H1 (cell line): ENCODE results near the gene ARF4. TPM values are rescaled to one million over a fixed set of nuclear protein-coding genes. Genes with fewer than 3 reads are reported as not detected.

Experiments used
- CTCF ChIA-PET: fragments of 300-600 bp; sonication (Branson Sonifier 250); formaldehyde crosslinking; loops from one replicate; lab custom pipeline; 2021; ENCODE audit not compliant: partially characterized antibody; lab: Charles Lee
- POLR2A ChIA-PET: fragments of 300-600 bp; sonication (Branson Sonifier 250); formaldehyde crosslinking; loops from one replicate; lab custom pipeline; 2021; ENCODE audit warnings: inconsistent platforms; ENCODE audit not compliant: partially characterized antibody; lab: Charles Lee
- DNase-seq, 2 experiments: peaks; one replicate each; pipeline versions ENCODE4 v3.0.0 to v3.0.0-alpha.2; 2010 to 2022; ENCODE audit warnings: low spot score in 2 of 2, low read depth in 1 of 2, mixed read lengths in 1 of 2
- FAIRE-seq: peaks from 2 replicates; lab custom pipeline; 2011; peaks lifted over from hg19 to GRCh38; lab: Jason Lieb, UNC
- H2AFZ ChIP-seq: 2 replicates; pipeline ENCODE4 v1.8.1; 2012; ENCODE audit warnings: low read length, inconsistent platforms
- H2AK5ac ChIP-seq: 2 replicates; pipeline ENCODE4 v1.6.1; 2013; ENCODE audit warnings: low read depth, low read length
- H2BK120ac ChIP-seq: replicated peaks from 2 replicates; pipeline ENCODE3; 2013; ENCODE audit warnings: low read depth, low read length, inconsistent platforms
- H2BK12ac ChIP-seq: 2 replicates; pipeline ENCODE4 v1.6.1; 2013; ENCODE audit warnings: low read depth, low read length
- H2BK15ac ChIP-seq: 2 replicates; pipeline ENCODE4 v1.6.1; 2013; ENCODE audit warnings: low read length
- H2BK20ac ChIP-seq: 2 replicates; pipeline ENCODE4 v1.6.1; 2013; ENCODE audit warnings: low read length
- H2BK5ac ChIP-seq: 2 replicates; pipeline ENCODE4 v1.6.1; 2013; ENCODE audit warnings: low read depth, low read length
- H3K14ac ChIP-seq: 2 replicates; pipeline ENCODE4 v1.6.1; 2013; ENCODE audit warnings: inconsistent platforms; ENCODE audit not compliant: insufficient read length
- H3K18ac ChIP-seq: 2 replicates; pipeline ENCODE4 v1.6.1; 2013; ENCODE audit warnings: low read length; ENCODE audit errors: extremely low read depth
- H3K23ac ChIP-seq: 2 replicates; pipeline ENCODE4 v1.6.1; 2013; ENCODE audit warnings: inconsistent platforms; ENCODE audit not compliant: insufficient read length
- H3K23me2 ChIP-seq: 2 replicates; pipeline ENCODE4 v1.6.1; 2013; ENCODE audit warnings: low read depth, low read length
- H3K27ac ChIP-seq: 2 replicates; pipeline ENCODE4 v1.6.1; 2011; ENCODE audit warnings: low read depth, low read length, inconsistent platforms
- H3K27me3 ChIP-seq, 4 experiments: replicated peaks in 1 of 4; 1 replicate in 1 of 4; 2 replicates in 3 of 4; pipeline versions ENCODE4 v1.6.1 to v1.8.1; 2011 to 2013; ENCODE audit warnings: low read length in 3 of 4, mild to moderate bottlenecking in 3 of 4, inconsistent platforms in 2 of 4, mixed read lengths in 2 of 4, moderate library complexity in 1 of 4; ENCODE audit not compliant: control insufficient read depth in 3 of 4, insufficient read depth in 3 of 4; ENCODE audit errors: extremely low read depth in 1 of 4
- H3K36me3 ChIP-seq, 4 experiments: 2 replicates each; pipeline versions ENCODE4 v1.6.1 to v1.8.1; 2011 to 2013; ENCODE audit warnings: mild to moderate bottlenecking in 4 of 4, low read length in 3 of 4, moderate library complexity in 2 of 4, control low read depth in 1 of 4, inconsistent platforms in 1 of 4; ENCODE audit not compliant: insufficient read depth in 4 of 4, control insufficient read depth in 2 of 4
- H3K4ac ChIP-seq: replicated peaks from 2 replicates; pipeline ENCODE3; 2013; ENCODE audit warnings: low read length, low read depth, mixed read lengths, inconsistent platforms; ENCODE audit not compliant: insufficient read length
- H3K4me1 ChIP-seq, 4 experiments: replicated peaks in 1 of 4; 1 replicate in 1 of 4; 2 replicates in 3 of 4; pipeline versions ENCODE4 v1.6.1 to v1.8.1; 2011 to 2013; ENCODE audit warnings: low read length in 3 of 4, inconsistent platforms in 2 of 4, mixed read lengths in 1 of 4; ENCODE audit not compliant: insufficient read depth in 4 of 4, control insufficient read depth in 3 of 4
- H3K4me2 ChIP-seq, 2 experiments: 2 replicates each; pipeline versions ENCODE4 v1.6.1 to v1.8.1; 2011 to 2013; ENCODE audit warnings: low read depth in 2 of 2, low read length in 2 of 2, control low read depth in 1 of 2, inconsistent platforms in 1 of 2, mild to moderate bottlenecking in 1 of 2; ENCODE audit not compliant: insufficient read depth in 1 of 2
- H3K4me3 ChIP-seq, 4 experiments: fragments of 200-600, 300-600 bp in 1 of 4; sonication (generic), shearing (Covaris generic), sonication (Bioruptor Twin) in 1 of 4; 2 replicates each; pipeline versions ENCODE4 v1.5.1 to v1.8.1; 2011 to 2016; ENCODE audit warnings: low read length in 4 of 4, low read depth in 3 of 4, control low read depth in 2 of 4, inconsistent platforms in 2 of 4, mild to moderate bottlenecking in 2 of 4, mixed read lengths in 1 of 4, moderate library complexity in 1 of 4; ENCODE audit not compliant: insufficient read depth in 2 of 4; ENCODE audit errors: extremely low read depth in 1 of 4
- H3K56ac ChIP-seq: replicated peaks from 2 replicates; pipeline ENCODE3; 2013; ENCODE audit warnings: low read depth, mild to moderate bottlenecking, mixed read lengths, low read length, inconsistent platforms; ENCODE audit not compliant: insufficient read length
- H3K79me1 ChIP-seq: 2 replicates; pipeline ENCODE4 v1.6.1; 2013; ENCODE audit warnings: low read depth, low read length, control low read depth
- H3K79me2 ChIP-seq, 2 experiments: 2 replicates each; pipeline versions ENCODE4 v1.6.1 to v1.8.1; 2012 to 2013; ENCODE audit warnings: low read length in 2 of 2, mild to moderate bottlenecking in 2 of 2, inconsistent platforms in 1 of 2; ENCODE audit not compliant: insufficient read depth in 2 of 2, control insufficient read depth in 1 of 2
- H3K9ac ChIP-seq, 4 experiments: replicated peaks in 1 of 4; 1 replicate in 1 of 4; 2 replicates in 3 of 4; pipeline versions ENCODE4 v1.6.1 to v1.8.1; 2011 to 2013; ENCODE audit warnings: low read depth in 3 of 4, low read length in 3 of 4, control low read depth in 2 of 4, mild to moderate bottlenecking in 2 of 4, moderate library complexity in 2 of 4, inconsistent platforms in 1 of 4; ENCODE audit errors: extremely low read depth in 1 of 4
- H3K9me3 ChIP-seq, 2 experiments: 2 replicates each; pipeline versions ENCODE4 v1.6.1 to v1.8.1; 2012 to 2013; ENCODE audit warnings: mild to moderate bottlenecking in 2 of 2, moderate library complexity in 2 of 2, control low read depth in 1 of 2, inconsistent platforms in 1 of 2, low read depth in 1 of 2, low read length in 1 of 2, mixed read lengths in 1 of 2; ENCODE audit not compliant: insufficient read depth in 2 of 2
- H4K20me1 ChIP-seq, 2 experiments: replicated peaks in 1 of 2; 2 replicates each; pipeline versions ENCODE3 to v1.8.1; 2011 to 2013; ENCODE audit warnings: inconsistent platforms in 2 of 2, low read length in 2 of 2, mild to moderate bottlenecking in 1 of 2; ENCODE audit not compliant: insufficient read depth in 2 of 2, control insufficient read depth in 1 of 2
- H4K5ac ChIP-seq: 2 replicates; pipeline ENCODE4 v1.6.1; 2013; ENCODE audit warnings: low read length, low read depth, mixed read lengths, inconsistent platforms; ENCODE audit not compliant: insufficient read length
- H4K8ac ChIP-seq: 2 replicates; pipeline ENCODE4 v1.8.0; 2013; ENCODE audit warnings: mild to moderate bottlenecking, moderate library complexity, low read length, inconsistent platforms; ENCODE audit not compliant: insufficient read depth; ENCODE audit errors: extremely low read depth
- H4K91ac ChIP-seq: replicated peaks from 2 replicates; pipeline ENCODE3; 2013; ENCODE audit warnings: low read length, mixed read lengths, inconsistent platforms; ENCODE audit not compliant: insufficient read length
- CBX5 ChIP-seq: fragments of 300-800, 300-1000 bp; sonication (generic); IDR thresholded peaks from 2 replicates; pipeline ENCODE4 v1.7.1; 2016; ENCODE audit warnings: antibody characterized with exemption, low read length, low read depth
- CBX8 ChIP-seq: fragments of 300-800, 300-1000 bp; sonication (generic); IDR thresholded peaks from 2 replicates; pipeline ENCODE4 v1.7.1; 2016; ENCODE audit warnings: low read depth, low read length, borderline replicate concordance
- KDM1A ChIP-seq: fragments of 200-600, 300-600 bp; sonication (generic); IDR thresholded peaks from 2 replicates; pipeline ENCODE4 v1.7.1; 2016; ENCODE audit warnings: mild to moderate bottlenecking, low read length, borderline replicate concordance
- KDM4A ChIP-seq: IDR thresholded peaks from one replicate; pipeline ENCODE4 v1.7.1; 2012; ENCODE audit warnings: low read depth, mild to moderate bottlenecking, moderate library complexity, low read length, inconsistent platforms; ENCODE audit not compliant: severe bottlenecking
- POU5F1 ChIP-seq: IDR thresholded peaks from 2 replicates; pipeline ENCODE4 v1.6.1; 2011; ENCODE audit warnings: low read depth, mild to moderate bottlenecking, low read length, moderate library complexity
- TAF7 ChIP-seq: optimal IDR thresholded peaks from 2 replicates; pipeline ENCODE3; 2011; ENCODE audit warnings: low read depth, mild to moderate bottlenecking, inconsistent platforms, low read length, moderate library complexity, borderline replicate concordance
- polyA plus RNA-seq, 7 experiments: library from polyadenylated mRNA; depleted of rRNA in 3 of 7; stranded (reverse) in 5 of 7; unstranded in 2 of 7; fragments of >200 nt in 5 of 7; fragments of 200-250 nt in 2 of 7; gene quantifications; 1 replicate in 5 of 7; 2 replicates in 1 of 7; 4 replicates in 1 of 7; pipeline versions ENCODE4 v1.2.1 to v1.2.3, GENCODE V29; 2011 to 2013; ENCODE audit warnings: missing spikeins in 2 of 7, mixed read lengths in 2 of 7
- total RNA-seq: library from RNA; stranded (reverse); fragmentation: NEBNext Ultra II Directional; extraction: Animal tissue kit (Norgen Biotek cat#: 25700); gene quantifications from 2 replicates; pipeline ENCODE4 v1.2.1, GENCODE V29; 2021

The ARF4 gene
- total and polyA plus RNA-seq, 2 of the 8 experiments (the other 6 are each of a cell fraction or from before 2014, with no cell fraction given) = 138 to 165 TPM

DNA sequence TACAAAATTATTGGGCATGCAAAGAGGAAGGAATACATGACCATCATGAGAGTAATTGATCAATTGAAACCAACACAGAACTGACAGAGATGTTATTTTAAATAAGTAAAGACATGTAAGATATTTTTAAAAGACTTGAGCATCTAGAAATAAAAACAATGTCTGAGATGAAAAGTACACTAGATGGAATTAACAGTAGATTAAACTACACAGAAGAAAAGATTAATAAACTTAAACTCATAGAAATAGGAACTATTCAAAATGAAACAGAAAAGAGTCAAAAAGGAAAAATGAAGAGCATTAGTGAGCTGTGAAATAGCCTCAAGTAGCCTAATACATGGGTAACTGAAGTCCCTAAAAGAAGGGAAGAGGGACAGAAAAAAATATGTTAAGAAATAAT lies 8.5 kb upstream of the ARF4 start:
- H3K23me2 ChIP-seq = no peaks in the 10 kb centered on the region
- H3K27ac ChIP-seq = no peak overlapping the region
- TF ChIP-seq TAF7 = no peak
- no peak for TF ChIP-seq KDM1A
- TF ChIP-seq POU5F1 = no peak
- TF ChIP-seq KDM4A = no peak
- no peak for TF ChIP-seq CBX5
- no peak for TF ChIP-seq CBX8
- DNase-seq (no peak), FAIRE-seq (no peak)
- H4K20me1 ChIP-seq = no peaks in the 10 kb centered on the region
- no peak overlapping the region for H2BK15ac ChIP-seq
- no peak overlapping the region for H3K9ac ChIP-seq
- no peaks in the 10 kb centered on the region for H3K36me3 ChIP-seq
- ChIA-PET CTCF (no interaction called here), POLR2A (no interaction called here)
- no peak overlapping the region for H2AK5ac ChIP-seq
- no peak overlapping the region for H4K91ac ChIP-seq
- no peaks in the 10 kb centered on the region for H3K27me3 ChIP-seq
- no peaks in the 10 kb centered on the region for H3K79me1 ChIP-seq
- no peak overlapping the region for H2AFZ ChIP-seq
- H3K4ac ChIP-seq = no peak overlapping the region
- H3K4me2 ChIP-seq = no peak overlapping the region
- no peak overlapping the region for H4K5ac ChIP-seq
- H3K9me3 ChIP-seq = no peaks in the 10 kb centered on the region
- no peak overlapping the region for H3K23ac ChIP-seq
- no peak overlapping the region for H2BK120ac ChIP-seq
- no peak overlapping the region for H3K56ac ChIP-seq
- H2BK20ac ChIP-seq = no peak overlapping the region
- H3K18ac ChIP-seq = no peak overlapping the region
- no peak overlapping the region for H4K8ac ChIP-seq
- H2BK5ac ChIP-seq = no peak overlapping the region
- H3K79me2 ChIP-seq = no peaks in the 10 kb centered on the region
- no peak overlapping the region for H3K14ac ChIP-seq
- no peak overlapping the region for H3K4me3 ChIP-seq
- H2BK12ac ChIP-seq = no peak overlapping the region
- no peaks in the 10 kb centered on the region for H3K4me1 ChIP-seq
